Calu3 (cell line): Measurements from ENCODE around the gene COA5. TPM values are rescaled to one million over a fixed set of nuclear protein-coding genes. Genes with fewer than 3 reads are reported as not detected.
A peak's percentile ranks its signal among the peaks of the same experiment; 100 is the strongest.

ENCODE experiments used
- BruUV-seq: library from RNA; stranded (reverse); fragments of 400-500 nt; replicated peaks from 2 replicates; lab custom pipeline; 2021; lab: Mats Ljungman, UMichigan
- CTCF ChIA-PET: fragments of 300-600 bp; sonication (Branson Sonifier 250); formaldehyde crosslinking; loops from one replicate; lab custom pipeline; 2022; ENCODE audit warnings: antibody characterized with exemption; lab: Charles Lee
- DNase-seq: peaks from one replicate; pipeline ENCODE4 v3.0.0; 2022
- H3K27ac Mint-ChIP-seq: one replicate; pipeline ENCODE4 v1.8.0; 2022; ENCODE audit warnings: mixed read lengths; ENCODE audit not compliant: unreplicated experiment
- H3K27me3 Mint-ChIP-seq: one replicate; pipeline ENCODE4 v1.8.0; 2022; ENCODE audit warnings: mixed read lengths; ENCODE audit not compliant: unreplicated experiment
- H3K36me3 Mint-ChIP-seq: one replicate; pipeline ENCODE4 v1.8.0; 2022; ENCODE audit warnings: mild to moderate bottlenecking, moderate library complexity, mixed read lengths; ENCODE audit not compliant: insufficient read depth, unreplicated experiment
- H3K4me1 Mint-ChIP-seq: one replicate; pipeline ENCODE4 v1.8.0; 2022; ENCODE audit warnings: mild to moderate bottlenecking, low read depth, mixed read lengths; ENCODE audit not compliant: unreplicated experiment
- H3K4me3 Mint-ChIP-seq: one replicate; pipeline ENCODE4 v1.8.0; 2022; ENCODE audit warnings: mild to moderate bottlenecking, low read depth, moderate library complexity, mixed read lengths; ENCODE audit not compliant: unreplicated experiment
- H3K9me3 Mint-ChIP-seq: one replicate; pipeline ENCODE4 v1.8.0; 2022; ENCODE audit warnings: low read depth, mixed read lengths; ENCODE audit not compliant: unreplicated experiment
- CTCF ChIP-seq: fragments of 200-600 bp; IDR thresholded peaks from one replicate; pipeline ENCODE4 v1.8.0; 2022; ENCODE audit warnings: antibody characterized with exemption; ENCODE audit not compliant: unreplicated experiment
- intact Hi-C: fragments of 100-400 bp; cut with micrococcal nuclease; formaldehyde crosslinking; loops from one replicate; pipeline ENCODE4 v1.10.0; 2022; ENCODE audit not compliant: unreplicated experiment
- total RNA-seq: library from RNA; stranded (reverse); gene quantifications from 2 replicates; pipeline ENCODE4 v1.2.3, GENCODE V29; 2022

COA5 gene
- total RNA-seq, 1 experiment from 2014 or later, result 24.9 TPM

- H3K27me3 Mint-ChIP-seq, result no peaks in the 10 kb centered on the region
- CTCF ChIA-PET, result no interaction called here
- TF ChIP-seq CTCF, result no peak
- no peak overlapping the region for H3K4me3 Mint-ChIP-seq
- DNase-seq, result no peak
- BruUV-seq, result no TSS peak
- no peaks in the 10 kb centered on the region for H3K4me1 Mint-ChIP-seq
- H3K9me3 Mint-ChIP-seq, result no peaks in the 10 kb centered on the region
- peaks cover 14% of the 10 kb centered on the region for H3K36me3 Mint-ChIP-seq
- no peak overlapping the region for H3K27ac Mint-ChIP-seq
- intact Hi-C loops, result no loop called here
Measured at GRCh38 chr2:98571796-98572195, 36.5 kb downstream of the COA5 start.

- Mint-ChIP-seq H3K27me3 (no peaks in the 10 kb centered on the region), H3K4me3 (no peak overlapping the region), H3K9me3 (no peaks in the 10 kb centered on the region), H3K36me3 (peaks cover 14% of the 10 kb centered on the region), H3K27ac (no peak overlapping the region), H3K4me1 (no peaks in the 10 kb centered on the region)
- no peak for DNase-seq
- TF ChIP-seq CTCF, result no peak
- intact Hi-C loops, result no loop called here
- CTCF ChIA-PET, result no interaction called here
- no TSS peak for BruUV-seq
Measured at GRCh38 chr2:98571121-98571701, 37.1 kb downstream of the COA5 start.

GRCh38 chr2:98570356-98570755 lies 38.0 kb downstream of the COA5 start:
- H3K36me3 Mint-ChIP-seq, result peaks cover 14% of the 10 kb centered on the region
- BruUV-seq, result no TSS peak
- no peak for DNase-seq
- no peaks in the 10 kb centered on the region for H3K27me3 Mint-ChIP-seq
- H3K9me3 Mint-ChIP-seq, result no peaks in the 10 kb centered on the region
- peak overlapping the region; percentile 18 for H3K27ac Mint-ChIP-seq
- intact Hi-C loops, result no loop called here
- CTCF ChIA-PET, result no interaction called here
- no peaks in the 10 kb centered on the region for H3K4me1 Mint-ChIP-seq
- H3K4me3 Mint-ChIP-seq, result no peak overlapping the region
- TF ChIP-seq CTCF, result no peak

- no peak for TF ChIP-seq CTCF
- Mint-ChIP-seq H3K27ac (peak overlapping the region; percentile 18), H3K9me3 (no peaks in the 10 kb centered on the region), H3K4me3 (no peak overlapping the region), H3K4me1 (no peaks in the 10 kb centered on the region), H3K27me3 (no peaks in the 10 kb centered on the region), H3K36me3 (peaks cover 14% of the 10 kb centered on the region)
- BruUV-seq, result no TSS peak
- CTCF ChIA-PET, result no interaction called here
- DNase-seq, result no peak
- intact Hi-C loops, result no loop called here
Measured at GRCh38 chr2:98569915-98570314, 38.4 kb downstream of the COA5 start.
